Activated CD4-positive, alpha-beta T cell treated with anti-CD3 and anti-CD28 coated beads, Interleukin-2, Interleukin-4, amounts not matched to agents 100 ng/mL and 50 ng/mL, durations not matched to agents 16 hours and 8 hours (primary cell): ENCODE measurements around the gene OR4N5.
"Not testable (repeated sequence)": the region's sequence is repeated elsewhere in the genome, so short reads cannot be mapped to it uniquely, and the experiment has no call there.

Source experiments
- DNase-seq: peaks from one replicate; pipeline ENCODE4 v3.0.0-alpha.2; 2020; ENCODE audit warnings: low spot score

Gene OR4N5, protein sequence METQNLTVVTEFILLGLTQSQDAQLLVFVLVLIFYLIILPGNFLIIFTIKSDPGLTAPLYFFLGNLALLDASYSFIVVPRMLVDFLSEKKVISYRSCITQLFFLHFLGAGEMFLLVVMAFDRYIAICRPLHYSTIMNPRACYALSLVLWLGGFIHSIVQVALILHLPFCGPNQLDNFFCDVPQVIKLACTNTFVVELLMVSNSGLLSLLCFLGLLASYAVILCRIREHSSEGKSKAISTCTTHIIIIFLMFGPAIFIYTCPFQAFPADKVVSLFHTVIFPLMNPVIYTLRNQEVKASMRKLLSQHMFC

DNA sequence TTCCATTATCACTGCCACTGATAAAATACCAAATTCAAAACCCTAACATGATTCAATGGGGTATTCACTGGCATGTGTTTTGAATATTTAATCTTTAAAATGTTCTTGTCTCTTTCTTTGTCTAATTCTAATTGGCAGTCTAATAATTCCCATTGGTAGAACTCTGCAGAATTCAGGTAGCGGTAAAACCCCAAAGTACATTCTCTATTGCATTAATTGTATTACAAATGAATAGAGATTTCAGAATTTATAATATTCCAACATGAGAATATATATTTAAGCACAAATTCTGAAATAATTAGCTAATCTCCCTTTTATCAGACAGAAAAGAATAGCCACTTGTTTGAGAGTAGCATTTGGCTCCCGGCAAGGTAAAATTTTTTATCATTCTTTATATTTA is at the start of gene OR4N5:
TSS of gene OR4N5 (plus strand) at position 301 of the 400 bp plus-strand sequence. CDS start 4,916 bp downstream, outside the sequence.
- no peak for DNase-seq

DNA sequence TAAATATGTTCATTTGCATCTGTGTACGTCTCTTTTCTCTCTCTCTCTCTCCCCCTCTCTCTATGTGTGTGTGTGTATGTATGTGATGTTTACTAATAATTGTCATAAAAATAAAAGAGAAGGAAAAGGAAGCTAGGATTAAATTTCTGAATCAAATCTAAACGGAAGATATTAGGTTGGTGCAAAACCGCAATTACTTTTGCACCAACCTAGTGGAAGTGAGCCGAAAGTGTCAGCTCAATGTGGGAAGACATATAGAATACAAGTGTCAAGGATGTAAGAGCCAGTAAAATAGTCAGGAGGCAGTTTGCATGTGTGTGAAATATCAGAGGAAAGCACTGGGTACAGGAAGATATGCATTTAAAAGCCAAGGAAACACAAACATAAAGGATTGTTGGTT is 46.6 kb upstream of the OR4N5 start:
- DNase-seq = no peak

- no peak for DNase-seq
Measured at GRCh38 chr14:20093442-20093841, 45.2 kb upstream of the OR4N5 start.

GRCh38 chr14:20098926-20099770 is 39.5 kb upstream of the OR4N5 start:
- DNase-seq = not testable (repeated sequence)

DNA sequence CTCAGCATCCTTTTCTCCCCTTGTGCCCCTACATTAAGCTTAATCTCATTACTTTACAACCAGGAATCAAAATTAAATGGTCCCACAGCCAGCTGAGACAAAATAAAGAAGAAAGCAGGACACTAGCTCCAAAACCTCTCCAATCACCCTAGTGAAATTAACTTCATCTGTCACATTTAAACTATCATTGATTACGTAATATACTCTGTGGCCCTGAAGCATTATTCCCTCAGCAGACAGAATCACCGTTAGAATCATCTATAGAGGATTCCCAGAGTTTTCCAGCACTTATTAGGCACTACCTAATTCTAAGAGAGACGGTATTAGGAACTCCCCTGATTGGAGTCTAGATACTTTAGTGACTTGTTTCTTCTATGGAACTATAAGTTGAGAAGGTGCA is 28.2 kb upstream of the OR4N5 start, which contains the start of gene OR4K17:
TSS of gene OR4K17 (plus strand) at position 302 of the 400 bp plus-strand sequence. CDS start 6,761 bp downstream, outside the sequence.
- no peak for DNase-seq

GRCh38 chr14:20112321-20112720 is 26.3 kb upstream of the OR4N5 start:
- no peak for DNase-seq

GRCh38 chr14:20116748-20117147 is 21.9 kb upstream of the OR4N5 start:
- DNase-seq = no peak

- no peak for DNase-seq
Measured at GRCh38 chr14:20118795-20119194, 19.8 kb upstream of the OR4N5 start.

DNA sequence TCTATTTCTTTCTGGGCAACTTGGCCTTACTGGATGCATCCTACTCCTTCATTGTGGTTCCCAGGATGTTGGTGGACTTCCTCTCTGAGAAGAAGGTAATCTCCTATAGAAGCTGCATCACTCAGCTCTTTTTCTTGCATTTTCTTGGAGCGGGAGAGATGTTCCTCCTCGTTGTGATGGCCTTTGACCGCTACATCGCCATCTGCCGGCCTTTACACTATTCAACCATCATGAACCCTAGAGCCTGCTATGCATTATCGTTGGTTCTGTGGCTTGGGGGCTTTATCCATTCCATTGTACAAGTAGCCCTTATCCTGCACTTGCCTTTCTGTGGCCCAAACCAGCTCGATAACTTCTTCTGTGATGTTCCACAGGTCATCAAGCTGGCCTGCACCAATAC is 5.3 kb downstream of the OR4N5 start:
- DNase-seq = no peak

DNA sequence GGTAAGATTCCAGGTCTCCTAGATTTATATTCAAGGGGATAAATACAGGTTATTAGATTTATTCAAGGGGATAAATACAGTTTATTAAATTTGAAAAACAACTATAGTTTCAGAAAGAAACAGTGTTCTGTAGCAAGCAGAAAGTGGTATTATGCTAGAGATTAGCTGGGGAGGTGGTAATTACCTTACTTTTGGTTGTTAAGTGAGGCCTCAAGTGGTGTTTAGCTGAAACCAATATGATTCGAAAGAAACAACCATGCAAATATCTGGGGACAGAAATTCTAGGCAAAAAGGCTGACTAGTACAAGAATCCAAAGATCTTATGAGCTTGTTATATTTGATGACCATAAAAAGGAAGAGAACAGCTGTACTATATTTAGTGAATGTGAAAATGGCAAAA is 6.2 kb downstream of the OR4N5 start:
- no peak for DNase-seq

- DNase-seq = no peak
Measured at GRCh38 chr14:20164462-20164861, 25.8 kb downstream of the OR4N5 start.

GRCh38 chr14:20167091-20167490 is 28.5 kb downstream of the OR4N5 start:
- no peak for DNase-seq

GRCh38 chr14:20169852-20170251 is 31.2 kb downstream of the OR4N5 start:
- not testable (repeated sequence) for DNase-seq

DNA sequence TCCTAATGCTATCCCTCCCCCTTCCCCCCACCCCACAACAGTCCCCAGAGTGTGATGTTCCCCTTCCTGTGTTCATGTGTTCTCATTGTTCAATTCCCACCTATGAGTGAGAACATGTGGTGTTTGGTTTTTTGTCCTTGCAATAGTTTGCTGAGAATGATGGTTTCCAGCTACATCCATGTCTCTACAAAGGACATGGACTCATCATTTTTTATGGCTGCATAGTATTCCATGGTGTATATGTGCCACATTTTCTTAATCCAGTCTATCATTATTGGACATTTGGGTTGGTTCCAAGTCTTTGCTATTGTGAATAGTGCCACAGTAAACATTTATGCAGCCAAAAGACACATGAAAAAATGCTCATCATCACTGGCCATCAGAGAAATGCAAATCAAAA is 35.6 kb downstream of the OR4N5 start:
- not testable (repeated sequence) for DNase-seq

- no peak for DNase-seq
Measured at GRCh38 chr14:20176330-20176729, 37.7 kb downstream of the OR4N5 start.

DNA sequence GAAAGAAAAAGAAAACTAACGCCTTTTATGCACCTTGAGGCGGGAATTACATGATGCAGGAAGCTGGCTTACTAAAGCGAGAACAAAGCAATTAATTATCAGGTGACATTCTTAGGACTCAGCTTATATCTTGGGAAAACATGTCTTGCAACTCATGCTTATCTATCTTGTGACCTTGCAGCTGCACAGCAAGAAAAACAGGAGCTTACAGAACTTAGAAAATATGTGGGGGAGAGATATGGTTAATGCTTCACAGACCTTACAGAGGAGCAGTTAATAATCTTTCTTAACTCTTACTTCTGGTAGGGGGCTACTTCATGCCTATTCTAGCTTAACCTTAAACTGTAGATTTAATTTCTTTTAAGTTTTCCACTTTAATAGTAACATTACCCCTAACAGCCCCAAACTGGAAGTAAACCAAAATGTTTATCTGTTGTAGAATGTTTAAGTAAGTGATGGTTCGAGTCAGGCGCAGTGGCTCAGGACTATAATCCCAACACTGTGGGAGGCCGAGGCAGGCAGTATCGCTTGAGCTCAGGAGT is 38.9 kb downstream of the OR4N5 start:
- DNase-seq = no peak

GRCh38 chr14:20179218-20179617 is 40.6 kb downstream of the OR4N5 start:
- no peak for DNase-seq

DNA sequence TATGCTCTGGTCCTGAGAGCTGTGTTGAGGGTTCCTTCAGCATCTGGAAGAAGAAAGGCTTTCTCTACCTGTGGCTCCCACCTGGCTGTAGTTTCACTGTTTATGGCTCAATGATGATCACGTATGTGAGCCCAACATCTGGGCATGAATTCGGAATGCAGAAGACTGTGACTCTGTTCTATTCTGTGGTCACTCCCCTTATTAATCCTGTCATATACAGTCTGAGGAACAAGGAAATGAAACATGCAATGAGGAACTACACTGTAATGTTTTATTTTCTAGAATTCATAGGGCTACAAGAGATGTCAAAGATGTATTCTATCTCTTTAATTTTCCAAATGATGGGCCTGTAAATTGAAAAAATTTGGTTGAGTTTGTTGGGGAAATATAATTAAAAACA is 41.3 kb downstream of the OR4N5 start:
- DNase-seq = no peak

DNA sequence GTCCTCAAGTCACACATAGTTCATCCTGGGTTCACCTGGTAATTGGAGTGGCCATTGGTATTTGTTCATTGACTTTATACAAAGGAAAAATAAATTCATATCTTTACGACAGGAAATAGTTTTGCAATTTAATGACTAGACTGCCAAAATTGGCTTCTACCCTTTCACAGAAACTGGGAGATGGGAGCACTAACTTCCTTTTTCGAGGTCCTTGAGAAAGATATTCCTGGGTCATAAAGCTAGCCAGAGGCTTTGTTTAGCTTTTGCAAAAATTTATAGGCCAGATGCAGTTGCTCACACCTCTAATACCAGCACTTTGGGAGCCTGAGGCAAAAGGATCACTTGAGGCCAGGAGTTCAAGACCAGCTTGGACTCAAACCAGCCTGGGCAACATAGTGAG is 41.9 kb downstream of the OR4N5 start:
- no peak for DNase-seq

DNA sequence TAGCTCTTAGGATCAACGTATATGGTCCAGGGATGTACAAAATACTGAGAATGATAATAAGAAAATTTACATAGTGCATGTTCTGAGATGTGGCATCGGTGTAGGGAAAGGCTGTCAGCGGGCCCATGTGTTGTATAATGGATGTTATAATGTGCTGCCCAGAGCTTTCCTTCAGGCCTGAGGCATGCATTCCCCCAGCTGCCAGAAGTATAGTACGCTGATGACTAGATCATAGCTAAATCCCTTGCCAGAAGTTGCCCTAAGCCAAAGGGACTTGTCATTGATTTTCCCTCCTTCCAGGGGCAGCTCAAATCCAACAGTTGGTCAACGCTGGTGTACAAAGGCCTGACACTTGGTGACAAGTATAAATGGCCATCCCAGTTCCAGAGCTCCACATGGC is 45.6 kb downstream of the OR4N5 start:
- DNase-seq = no peak

DNA sequence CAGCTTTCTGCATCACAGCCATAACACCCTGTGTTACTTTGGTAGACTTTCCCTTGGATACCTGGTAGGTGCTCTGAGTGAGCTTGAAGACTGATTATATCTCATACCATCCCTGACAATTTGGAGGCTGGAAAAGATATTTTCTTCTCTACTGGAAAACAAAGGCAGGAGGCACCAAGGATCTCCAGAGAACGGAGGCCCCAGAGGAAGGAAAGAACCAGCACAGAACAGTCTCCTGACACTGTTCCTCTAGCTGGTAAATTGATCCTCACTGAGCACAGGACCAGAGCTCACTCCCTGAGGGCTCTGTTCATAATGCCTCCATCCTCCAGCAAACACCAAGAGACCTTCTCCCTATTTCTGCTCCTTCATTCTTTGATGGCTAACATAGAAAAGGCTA is 52.0 kb downstream of the OR4N5 start, which contains the start of gene OR11G2:
TSS of gene OR11G2 (plus strand) at position 301 of the 400 bp plus-strand sequence. CDS start 6,542 bp downstream, outside the sequence.
- no peak for DNase-seq

DNA sequence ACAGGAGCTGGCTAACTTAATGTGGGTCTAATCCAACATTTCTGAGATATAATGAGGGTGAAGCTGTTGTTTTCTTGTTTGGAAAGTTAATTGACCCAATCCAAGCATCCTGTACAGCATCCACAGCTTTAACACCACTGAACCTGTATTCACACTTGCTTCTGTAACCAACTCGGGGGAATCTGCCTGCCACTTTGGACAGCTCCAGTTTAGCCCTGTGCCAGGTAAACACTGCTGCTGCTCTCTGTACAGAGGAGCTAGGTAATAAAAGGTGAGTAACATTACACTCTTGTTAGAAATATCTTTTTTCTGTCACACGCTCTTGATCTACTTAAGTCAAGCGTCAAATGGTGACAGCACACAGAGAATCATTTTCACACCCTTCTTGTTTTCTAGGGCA is 52.8 kb downstream of the OR4N5 start:
- no peak for DNase-seq

- no peak for DNase-seq
Measured at GRCh38 chr14:20194101-20194500, 55.5 kb downstream of the OR4N5 start.
